Astrocyte (in vitro differentiated cells and primary cell): ENCODE results near the gene SLC25A12.

Experiments
- CTCF ChIP-seq: IDR thresholded peaks from 2 replicates; pipeline ENCODE4 v1.5.1; 2011; ENCODE audit warnings: low read depth, mild to moderate bottlenecking, inconsistent platforms, low read length, moderate library complexity; ENCODE audit not compliant: insufficient read depth
- EZH2 ChIP-seq: IDR thresholded peaks from 2 replicates; pipeline ENCODE4 v1.6.1; 2012; ENCODE audit warnings: mild to moderate bottlenecking, low read length, inconsistent platforms; ENCODE audit not compliant: insufficient read depth

DNA sequence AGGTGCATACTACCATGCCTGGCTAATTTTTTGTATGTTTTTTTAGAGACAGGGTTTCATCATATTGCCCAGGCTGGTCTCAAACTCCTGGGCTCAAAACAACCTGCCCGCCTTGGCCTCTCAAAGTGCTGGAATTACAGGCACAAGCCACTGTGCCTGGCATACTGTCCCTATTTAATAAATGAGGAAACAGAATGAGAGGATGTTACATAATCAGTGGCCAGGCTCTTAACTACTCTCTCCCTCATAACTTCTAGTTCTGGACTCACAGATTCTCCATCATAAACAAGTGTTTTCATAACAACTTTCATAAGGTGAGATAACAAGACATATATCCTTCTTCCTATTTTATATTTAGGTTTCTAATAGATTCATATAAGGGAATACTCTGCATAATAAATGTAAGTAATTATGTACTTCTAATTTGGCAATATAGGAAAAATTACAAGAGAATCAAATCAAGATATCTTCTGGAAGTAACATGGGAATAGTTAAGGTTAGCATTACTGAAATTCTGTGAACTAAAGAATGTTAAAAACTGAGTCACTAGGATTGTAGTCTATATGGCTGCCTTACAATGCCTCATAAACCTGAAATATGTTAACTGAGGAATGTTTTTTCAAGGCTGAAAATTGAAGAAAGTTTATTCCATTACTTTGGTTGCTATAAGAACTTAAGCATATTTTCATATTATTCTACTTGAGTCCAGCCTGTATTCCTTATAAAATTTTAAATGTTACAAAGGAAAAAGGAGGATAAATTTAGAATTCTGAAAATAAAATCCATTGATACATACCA lies 71.3 kb downstream of the SLC25A12 start:
- TF ChIP-seq EZH2 (no peak), CTCF (no peak)
